Right lobe of liver (tissue), 4 donors: ENCODE results near the gene CLMN.

ENCODE experiments used
- POLR2A ChIP-seq: fragments of 450-650 bp; IDR thresholded peaks from one replicate; pipeline ENCODE4 v1.6.1; 2017; ENCODE audit warnings: antibody characterized with exemption, mild to moderate bottlenecking
- TF ChIP-seq, protein P1 (sequence below), 4 donors: fragments of 200-600 bp in 3 of 4; fragments of 450-650 bp in 1 of 4; IDR thresholded peaks; one replicate each; pipeline versions ENCODE4 v1.5.1 to v1.8.0; 2016 to 2022; ENCODE audit warnings: antibody characterized with exemption in 4 of 4, mild to moderate bottlenecking in 2 of 4
- donor health status: DM: no; HTN: no; CAD: no.
- donor health status: DM: no; HTN: no; CAD: no.
- donor health status: DM: no; HTN: yes; CAD: no.

DNA sequence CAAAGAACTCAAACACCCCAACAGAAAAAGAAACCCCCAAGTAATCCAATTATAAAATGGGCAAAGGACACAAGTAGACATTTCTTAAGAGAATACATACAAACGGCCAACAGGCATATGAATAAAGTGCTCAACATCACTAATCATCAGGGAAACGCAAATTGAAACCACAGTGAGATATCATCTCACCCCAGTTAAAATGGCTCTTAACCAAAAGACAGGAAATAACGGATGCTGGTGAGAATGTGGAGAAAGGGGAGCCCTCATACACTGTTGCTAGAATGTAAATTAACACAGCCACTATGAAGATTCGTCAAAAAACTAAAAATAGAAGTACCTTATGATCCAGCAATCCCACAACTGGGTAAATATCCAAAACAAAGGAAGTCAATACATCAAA lies 52.4 kb downstream of the CLMN start:
- TF ChIP-seq, protein P1, sequence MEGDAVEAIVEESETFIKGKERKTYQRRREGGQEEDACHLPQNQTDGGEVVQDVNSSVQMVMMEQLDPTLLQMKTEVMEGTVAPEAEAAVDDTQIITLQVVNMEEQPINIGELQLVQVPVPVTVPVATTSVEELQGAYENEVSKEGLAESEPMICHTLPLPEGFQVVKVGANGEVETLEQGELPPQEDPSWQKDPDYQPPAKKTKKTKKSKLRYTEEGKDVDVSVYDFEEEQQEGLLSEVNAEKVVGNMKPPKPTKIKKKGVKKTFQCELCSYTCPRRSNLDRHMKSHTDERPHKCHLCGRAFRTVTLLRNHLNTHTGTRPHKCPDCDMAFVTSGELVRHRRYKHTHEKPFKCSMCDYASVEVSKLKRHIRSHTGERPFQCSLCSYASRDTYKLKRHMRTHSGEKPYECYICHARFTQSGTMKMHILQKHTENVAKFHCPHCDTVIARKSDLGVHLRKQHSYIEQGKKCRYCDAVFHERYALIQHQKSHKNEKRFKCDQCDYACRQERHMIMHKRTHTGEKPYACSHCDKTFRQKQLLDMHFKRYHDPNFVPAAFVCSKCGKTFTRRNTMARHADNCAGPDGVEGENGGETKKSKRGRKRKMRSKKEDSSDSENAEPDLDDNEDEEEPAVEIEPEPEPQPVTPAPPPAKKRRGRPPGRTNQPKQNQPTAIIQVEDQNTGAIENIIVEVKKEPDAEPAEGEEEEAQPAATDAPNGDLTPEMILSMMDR (IDR thresholded peaks at IDR 0.05): no peak
- no peak for TF ChIP-seq POLR2A
